Body of pancreas (tissue), 4 donors: ENCODE measurements around the gene GALNT7. TPM values are rescaled to one million over a fixed set of nuclear protein-coding genes. Genes with fewer than 3 reads are reported as not detected.
A peak's percentile ranks its signal among the peaks of the same experiment; 100 is the strongest.

Experiments
- ATAC-seq: fragments of 150-250 bp; one replicate; pipeline ENCODE4 v1.9.1; 2016
- DNase-seq, 4 donors: peaks; one replicate each; pipeline ENCODE4 v3.0.0-alpha.2; 2019
- H3K27ac ChIP-seq, 4 donors: fragments of 200-600 bp; sonication (generic); 1 replicate in 3 of 4; 2 replicates in 1 of 4; pipeline versions ENCODE4 v1.5.1 to v1.6.1; 2016 to 2019; ENCODE audit warnings: mild to moderate bottlenecking in 1 of 4, mixed read lengths in 1 of 4, moderate library complexity in 1 of 4
- H3K27me3 ChIP-seq, 2 donors: fragments of 200-600 bp; sonication (generic); one replicate each; pipeline ENCODE4 v1.6.0; 2016; ENCODE audit warnings: mild to moderate bottlenecking in 1 of 2
- H3K36me3 ChIP-seq, 2 donors: fragments of 200-600 bp; sonication (generic); replicated peaks in 1 of 2; 2 replicates each; pipeline ENCODE4 v1.5.1; 2016; ENCODE audit warnings: low read depth in 2 of 2; ENCODE audit not compliant: insufficient read depth in 1 of 2
- H3K4me1 ChIP-seq: fragments of 200-600 bp; sonication (generic); one replicate; pipeline ENCODE4 v1.6.0; 2016
- H3K4me3 ChIP-seq, 2 donors: fragments of 200-600 bp; sonication (generic); 1 replicate in 1 of 2; 2 replicates in 1 of 2; pipeline ENCODE4 v1.5.1; 2016 to 2019
- H3K9me3 ChIP-seq, 3 donors: fragments of 200-600 bp; sonication (generic); 1 replicate in 2 of 3; 2 replicates in 1 of 3; pipeline ENCODE4 v1.5.1; 2016
- POLR2A ChIP-seq, 3 donors: fragments of 450-650 bp; IDR thresholded peaks; one replicate each; pipeline ENCODE4 v1.6.1; 2016; ENCODE audit warnings: antibody characterized with exemption in 3 of 3, mild to moderate bottlenecking in 2 of 3
- WGBS, 2 donors: methylation state at CpG; one replicate each; pipeline ENCODE4 v1.1.5; 2017; 5-methylcytosine and 5-hydroxymethylcytosine counted together
- intact Hi-C: fragments of 100-400 bp; cut with DNase I; formaldehyde crosslinking; loops from one replicate; pipeline ENCODE4 v1.15.1; 2023
- total RNA-seq, 2 donors: library from RNA; depleted of rRNA; stranded (reverse); fragments of >200 nt; gene quantifications; one replicate each; pipeline ENCODE4 v1.1.0, GENCODE V29; 2016
- TF ChIP-seq, protein P1 (sequence below), 7 experiments: fragments of 450-650 bp in 4 of 7; fragments of 200-600 bp in 3 of 7; sonication (generic) in 3 of 7; IDR thresholded peaks; one replicate each; pipeline ENCODE4 v1.5.1; 2016 to 2019; ENCODE audit warnings: antibody characterized with exemption in 7 of 7

Gene GALNT7
- total RNA-seq, 2 donors from 2014 or later, result 20.4 to 32.4 TPM

DNA sequence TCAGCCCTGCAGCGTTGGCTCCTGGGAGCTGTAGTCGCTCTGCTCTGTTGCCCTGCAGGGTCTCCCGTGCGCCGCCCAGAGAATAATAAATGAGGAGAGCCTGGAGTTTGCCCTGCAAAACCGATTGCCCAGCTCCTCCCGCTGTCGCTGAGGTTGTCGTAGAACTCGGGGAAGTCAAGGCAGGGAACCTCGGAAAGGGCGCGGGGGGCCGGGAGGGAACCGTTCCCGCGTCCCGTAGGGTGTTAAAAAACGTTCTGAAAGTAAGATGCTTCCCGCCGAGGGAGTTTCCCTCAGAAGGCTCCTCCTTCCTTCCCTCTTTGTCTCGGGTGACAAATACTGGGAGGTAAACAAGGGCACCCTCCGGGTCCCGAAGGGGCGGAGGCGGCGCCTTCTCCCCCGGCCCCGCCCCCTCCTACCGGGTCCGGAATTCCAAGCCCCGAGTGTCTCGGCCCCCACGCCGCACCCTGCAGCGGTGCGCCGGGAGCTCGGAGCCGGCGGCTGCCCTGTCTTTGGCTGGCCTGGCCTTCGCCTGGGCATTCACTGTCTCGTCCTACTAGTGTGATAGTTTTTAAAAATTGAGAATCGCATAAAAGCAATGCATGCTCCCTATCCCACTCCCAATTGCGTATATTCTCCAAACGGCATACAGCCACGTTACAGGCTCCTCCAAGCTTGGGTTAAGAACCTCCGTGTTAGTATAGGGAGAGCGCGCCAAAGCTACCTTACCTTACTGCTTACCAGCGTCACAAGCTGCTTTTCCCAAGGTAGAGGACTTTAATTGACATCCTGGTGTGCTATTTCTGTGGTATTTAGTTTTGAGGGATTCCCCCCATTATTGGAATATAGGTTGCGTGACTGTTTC lies 166.5 kb downstream of the GALNT7 start:
- peaks cover 20% of the 10 kb centered on the region for H3K4me1 ChIP-seq
- intact Hi-C loops, result no loop called here
- ATAC-seq (peak; percentile 39), DNase-seq (peak; percentile 43 to 72 (median 64))
- no peaks in the 10 kb centered on the region for H3K36me3 ChIP-seq
- 1% methylated on average over 36 to 52 of the region's 52 CpGs for WGBS, 2 donors
- peak overlapping the region; percentile 80 to 93 for H3K4me3 ChIP-seq
- H3K27ac ChIP-seq, result peak overlapping the region in 3 of 4 donors; percentile 65 to 99 (median 70)
- H3K9me3 ChIP-seq, result no peaks in the 10 kb centered on the region
- H3K27me3 ChIP-seq, result no peaks in the 10 kb centered on the region
- TF ChIP-seq, protein P1, sequence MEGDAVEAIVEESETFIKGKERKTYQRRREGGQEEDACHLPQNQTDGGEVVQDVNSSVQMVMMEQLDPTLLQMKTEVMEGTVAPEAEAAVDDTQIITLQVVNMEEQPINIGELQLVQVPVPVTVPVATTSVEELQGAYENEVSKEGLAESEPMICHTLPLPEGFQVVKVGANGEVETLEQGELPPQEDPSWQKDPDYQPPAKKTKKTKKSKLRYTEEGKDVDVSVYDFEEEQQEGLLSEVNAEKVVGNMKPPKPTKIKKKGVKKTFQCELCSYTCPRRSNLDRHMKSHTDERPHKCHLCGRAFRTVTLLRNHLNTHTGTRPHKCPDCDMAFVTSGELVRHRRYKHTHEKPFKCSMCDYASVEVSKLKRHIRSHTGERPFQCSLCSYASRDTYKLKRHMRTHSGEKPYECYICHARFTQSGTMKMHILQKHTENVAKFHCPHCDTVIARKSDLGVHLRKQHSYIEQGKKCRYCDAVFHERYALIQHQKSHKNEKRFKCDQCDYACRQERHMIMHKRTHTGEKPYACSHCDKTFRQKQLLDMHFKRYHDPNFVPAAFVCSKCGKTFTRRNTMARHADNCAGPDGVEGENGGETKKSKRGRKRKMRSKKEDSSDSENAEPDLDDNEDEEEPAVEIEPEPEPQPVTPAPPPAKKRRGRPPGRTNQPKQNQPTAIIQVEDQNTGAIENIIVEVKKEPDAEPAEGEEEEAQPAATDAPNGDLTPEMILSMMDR (IDR thresholded peaks at IDR 0.05), result no peak
- peak in 2 of 3 donors; percentile 48 to 58 for TF ChIP-seq POLR2A (IDR thresholded peaks at IDR 0.05)

DNA sequence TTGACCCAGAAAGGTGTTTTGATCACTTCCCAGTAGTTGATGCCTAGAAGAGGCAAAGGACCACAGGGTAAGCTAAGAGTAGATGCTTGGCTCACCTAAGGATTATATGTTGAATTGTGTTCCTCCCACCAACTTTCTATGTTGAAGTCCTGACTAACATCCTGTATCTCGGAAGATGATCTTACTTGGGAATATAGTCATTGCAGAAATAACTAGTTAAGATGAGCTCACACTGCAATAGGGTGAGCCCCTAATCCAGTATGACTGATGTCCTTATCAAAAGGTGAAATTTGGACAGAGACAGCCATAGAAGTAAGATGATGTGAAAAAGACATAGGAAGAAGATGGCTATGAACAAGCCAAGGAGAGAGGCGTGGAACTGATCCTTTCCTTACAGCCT lies 168.9 kb downstream of the GALNT7 start:
- DNase-seq (no peak), ATAC-seq (no peak)
- peaks cover 13% of the 10 kb centered on the region for H3K4me1 ChIP-seq
- no peak overlapping the region for H3K27ac ChIP-seq
- H3K27me3 ChIP-seq, result no peaks in the 10 kb centered on the region
- TF ChIP-seq POLR2A (IDR thresholded peaks at IDR 0.05), result no peak
- TF ChIP-seq, protein P1 (IDR thresholded peaks at IDR 0.05), result no peak
- no peak overlapping the region for H3K4me3 ChIP-seq
- no peaks in the 10 kb centered on the region for H3K9me3 ChIP-seq
- intact Hi-C loops, result no loop called here
- no peaks in the 10 kb centered on the region for H3K36me3 ChIP-seq
- WGBS, 2 donors, result 89 to 97% methylated on average over 2 of the region's 2 CpGs

DNA sequence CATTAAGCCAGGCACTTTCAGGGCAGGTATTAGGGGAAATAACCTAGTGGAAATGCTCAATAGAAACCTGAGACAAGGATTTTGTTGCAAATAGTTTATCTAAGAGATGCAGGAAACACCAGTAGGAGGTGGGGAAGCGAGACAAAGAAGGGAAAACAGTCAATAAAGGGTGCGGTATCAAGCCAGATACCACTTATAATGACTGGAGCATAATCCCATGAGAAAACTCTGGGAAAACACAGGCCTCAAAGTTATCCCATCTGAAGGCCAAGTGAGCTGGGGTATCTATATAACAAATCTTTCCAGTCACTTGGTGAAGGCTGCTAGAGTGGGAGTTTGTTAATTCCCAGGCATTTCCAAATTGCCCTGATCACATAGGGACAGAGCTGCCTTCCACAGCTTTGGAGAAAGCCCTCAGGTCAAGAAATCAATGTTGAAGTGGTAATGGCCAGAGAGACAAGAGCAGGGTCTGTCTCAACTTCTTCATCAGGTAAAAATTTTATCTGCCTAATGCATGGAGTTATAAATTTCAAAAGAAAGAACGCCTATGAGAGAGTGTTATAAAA lies 175.3 kb downstream of the GALNT7 start:
- intact Hi-C loops, result no loop called here
- no peaks in the 10 kb centered on the region for H3K27me3 ChIP-seq
- TF ChIP-seq, protein P1 (IDR thresholded peaks at IDR 0.05), result no peak
- no peak for TF ChIP-seq POLR2A (IDR thresholded peaks at IDR 0.05)
- H3K4me3 ChIP-seq, result no peak overlapping the region
- no peaks in the 10 kb centered on the region for H3K9me3 ChIP-seq
- WGBS, 2 donors, result 61 to 72% methylated on average over 3 of the region's 3 CpGs
- ATAC-seq (no peak), DNase-seq (no peak)
- no peak overlapping the region for H3K27ac ChIP-seq
- no peaks in the 10 kb centered on the region for H3K4me1 ChIP-seq
- no peaks in the 10 kb centered on the region for H3K36me3 ChIP-seq

DNA sequence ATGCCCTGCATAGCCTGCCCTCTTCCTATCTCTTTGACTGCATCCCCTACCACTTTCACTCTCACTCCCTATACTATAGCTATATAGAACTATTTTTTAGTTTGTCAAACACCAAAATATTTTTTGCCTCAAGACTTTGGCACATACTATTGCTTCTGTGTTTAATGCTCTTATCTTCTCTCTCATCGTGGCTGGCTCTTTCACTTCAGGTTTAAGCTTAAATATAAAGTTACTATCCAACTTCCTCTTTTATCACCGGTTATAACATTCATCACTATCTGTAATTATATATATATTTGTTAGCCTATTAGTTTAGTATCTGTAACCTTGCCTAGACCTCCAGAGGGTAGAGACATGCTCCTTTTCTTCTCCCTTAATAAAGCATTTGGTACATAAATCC lies 177.0 kb downstream of the GALNT7 start:
- no peak for ATAC-seq
- TF ChIP-seq, protein P1 (IDR thresholded peaks at IDR 0.05), result no peak
- TF ChIP-seq POLR2A (IDR thresholded peaks at IDR 0.05), result no peak

More for the DNA sequence above, 177.0 kb downstream of the GALNT7 start:
- Histone ChIP-seq H3K9me3 (no peaks in the 10 kb centered on the region), H3K4me1 (no peaks in the 10 kb centered on the region), H3K36me3 (no peaks in the 10 kb centered on the region), H3K27me3 (no peaks in the 10 kb centered on the region), H3K27ac (no peak overlapping the region), H3K4me3 (no peak overlapping the region)
- 36 to 49% methylated on average over 2 of the region's 2 CpGs for WGBS, 2 donors
- intact Hi-C loops, result no loop called here
- DNase-seq, result no peak
